Ammon's horn (tissue), 1 donor: ENCODE measurements around the gene TMED6.
"Not testable (repeated sequence)": the region's sequence is repeated elsewhere in the genome, so short reads cannot be mapped to it uniquely, and the experiment has no call there.

Experiments used
- DNase-seq: peaks from one replicate; pipeline ENCODE4 v3.0.0-alpha.2; 2016; ENCODE audit warnings: low spot score

TMED6 gene

DNA sequence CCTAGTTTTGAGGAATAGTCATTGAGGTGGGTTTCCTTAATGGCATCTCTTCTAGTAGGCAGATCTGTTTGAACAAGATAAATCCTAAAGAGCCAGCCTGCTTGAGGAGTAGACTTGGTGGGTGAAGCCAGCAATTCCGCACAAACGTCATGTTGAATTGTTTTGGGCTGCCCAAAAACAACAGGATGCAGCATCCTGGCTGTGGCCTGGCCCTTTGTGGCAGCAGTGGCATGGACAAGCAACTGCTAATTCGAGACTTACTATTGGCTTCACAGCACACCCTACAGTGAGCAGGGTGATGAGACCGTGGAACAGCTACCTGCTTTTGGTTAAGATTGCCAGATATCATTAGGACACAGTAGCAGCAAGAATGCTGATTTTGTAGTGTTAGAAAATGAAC, 49.7 kb downstream of the TMED6 start:
- no peak for DNase-seq

DNA sequence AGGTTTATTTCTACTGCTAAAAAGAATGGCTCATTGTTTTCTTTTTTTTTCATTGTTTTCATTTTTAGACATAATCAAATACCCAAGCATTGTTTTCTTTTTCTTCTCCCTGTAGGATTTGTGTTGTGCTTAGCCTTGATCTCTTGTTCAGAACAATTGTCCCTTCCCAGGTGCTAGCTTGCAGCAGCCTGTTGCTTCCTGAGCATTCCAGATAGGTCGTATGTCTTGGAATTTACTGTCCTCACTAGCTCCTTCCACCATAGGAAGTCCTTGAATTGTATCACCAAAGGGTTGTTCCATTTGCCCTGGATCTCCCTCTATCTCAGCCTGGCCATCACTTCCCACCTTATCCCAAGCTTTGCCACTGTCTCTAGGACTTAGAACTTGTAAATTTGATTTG, 50.4 kb downstream of the TMED6 start:
- no peak for DNase-seq

DNA sequence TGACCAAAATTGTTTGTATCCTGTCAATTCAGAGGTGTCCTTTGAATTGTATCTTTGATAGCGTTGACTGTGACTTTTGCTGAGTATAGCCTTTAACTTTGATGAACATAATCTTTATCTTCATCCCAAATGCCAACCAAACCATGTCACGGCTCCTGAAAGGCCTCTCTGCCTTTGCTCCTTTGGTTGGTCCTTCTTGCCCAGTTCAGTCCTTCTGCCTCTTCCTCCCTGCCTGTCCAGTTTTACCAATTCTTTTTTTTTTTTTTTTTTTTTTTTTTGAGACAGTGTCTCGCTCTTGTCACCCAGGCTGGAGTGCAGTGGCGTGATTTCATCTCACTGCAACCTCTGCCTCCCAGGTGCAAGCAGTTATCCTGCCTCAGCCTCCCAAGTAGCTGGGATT, 53.3 kb downstream of the TMED6 start:
- DNase-seq, result no peak

DNA sequence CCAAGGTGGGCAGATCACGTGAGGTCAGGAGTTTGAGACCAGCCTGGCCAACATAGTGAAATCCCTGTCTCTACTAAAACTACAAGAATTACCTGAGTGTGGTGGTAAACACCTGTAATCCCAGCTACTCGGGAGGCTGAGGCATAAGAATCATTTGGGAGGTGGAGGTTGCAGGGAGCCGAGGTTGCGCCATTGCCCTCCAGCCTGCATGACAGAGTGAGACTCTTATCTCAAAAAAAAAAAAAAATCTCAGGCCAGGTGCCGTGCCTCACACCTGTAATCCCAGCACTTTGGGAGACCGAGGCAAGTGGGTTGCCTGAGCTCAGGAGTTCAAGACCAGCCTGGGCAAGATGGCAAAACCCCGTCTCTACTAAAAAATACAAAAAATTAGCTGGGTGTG, 54.8 kb downstream of the TMED6 start:
- DNase-seq, result not testable (repeated sequence)

DNA sequence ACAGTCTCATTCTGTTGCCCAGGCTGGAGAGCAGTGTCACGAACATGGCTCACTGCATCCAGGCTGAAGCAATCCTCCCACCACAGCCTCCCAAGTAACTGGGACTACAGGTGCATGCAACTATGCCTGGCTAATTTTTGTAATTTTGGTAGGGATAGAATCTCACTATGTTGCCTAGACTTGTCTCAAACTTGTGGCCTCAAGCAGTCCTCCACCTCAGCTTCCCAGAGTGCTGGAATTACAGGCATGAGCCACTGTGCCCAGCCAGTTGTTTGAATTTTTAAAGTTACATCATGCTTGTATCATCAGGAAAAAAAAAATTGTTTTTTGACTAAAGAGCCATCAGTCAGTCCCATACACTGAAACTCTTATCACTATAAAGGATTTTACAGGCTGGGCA, 57.5 kb downstream of the TMED6 start:
- no peak for DNase-seq

DNA sequence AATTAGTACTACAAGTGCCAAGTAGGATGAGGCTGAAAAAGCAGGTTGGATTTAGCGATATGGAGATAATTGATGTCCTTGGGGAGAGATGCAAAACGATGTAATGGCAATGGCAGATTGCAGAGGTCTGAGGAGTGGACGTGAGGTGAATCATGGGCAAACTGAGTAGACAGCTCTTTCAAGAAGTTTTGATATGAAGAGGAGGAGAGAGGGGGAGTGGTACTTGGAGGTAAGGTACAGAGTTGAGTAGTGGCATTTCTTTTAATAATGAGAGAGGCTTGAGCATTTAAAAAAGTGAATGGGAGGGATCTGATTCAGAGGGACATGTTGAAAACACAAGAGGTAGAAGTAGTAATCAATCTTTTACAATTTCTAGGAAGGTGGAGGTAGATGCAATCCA, 58.2 kb downstream of the TMED6 start:
- DNase-seq, result no peak
